ENCODE measurements around the gene PHF20. TPM values are rescaled to one million over a fixed set of nuclear protein-coding genes. Genes with fewer than 3 reads are reported as not detected.
A peak's percentile ranks its signal among the peaks of the same experiment; 100 is the strongest.
"Not testable (repeated sequence)": the region's sequence is repeated elsewhere in the genome, so short reads cannot be mapped to it uniquely, and the experiment has no call there.

PHF20 gene
- polyA plus RNA-seq, 1 donor (not counting 4 experiments of a cell fraction or from before 2014, with no cell fraction given), result 31.9 TPM

DNA sequence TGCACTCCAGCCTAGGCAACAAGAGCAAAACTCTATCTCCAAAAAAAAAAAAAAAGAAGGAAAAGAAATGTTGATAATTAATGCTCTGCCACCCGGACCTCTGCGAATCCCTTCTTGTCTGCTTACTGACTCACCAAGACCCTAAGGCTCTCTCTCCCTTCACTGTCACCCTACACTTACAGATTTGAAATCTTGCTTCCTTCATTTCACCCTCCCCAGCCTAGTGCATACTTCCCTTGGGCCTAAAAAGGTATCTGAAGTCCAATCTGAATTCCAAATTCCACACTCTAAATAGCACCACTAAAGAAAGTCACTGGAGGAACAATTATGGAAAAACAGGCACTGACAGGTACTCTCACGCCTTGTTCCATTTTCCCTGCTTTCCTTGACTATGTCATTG lies 9.4 kb upstream of the PHF20 start:
- Histone ChIP-seq H3K9me3 (ENCODE audit: control insufficient read depth, low read depth, low read length) (no peaks in the 10 kb centered on the region), H3K4me1 (ENCODE audit: control insufficient read depth, extremely low read depth, insufficient read depth, low read length) (peaks cover 8% of the 10 kb centered on the region), H3K36me3 (ENCODE audit: control insufficient read depth in 2 of 2, extremely low read depth in 1 of 2, insufficient read depth in 2 of 2, low read length in 2 of 2) (no peaks in the 10 kb centered on the region), H3K9me1 (ENCODE audit: control insufficient read depth, extremely low read depth, insufficient read depth, low read length) (no peaks in the 10 kb centered on the region), H3K9ac (ENCODE audit: control insufficient read depth, extremely low read depth, insufficient read depth, low read length) (no peak overlapping the region), H3K27me3 (ENCODE audit: control insufficient read depth, extremely low read depth, insufficient read depth, low read length) (no peaks in the 10 kb centered on the region), H3K79me2 (ENCODE audit: control insufficient read depth, insufficient read depth, low read length) (no peaks in the 10 kb centered on the region), H3K4me3 (ENCODE audit: control insufficient read depth in 2 of 3, extremely low read depth in 1 of 3, insufficient read depth in 2 of 3, low read depth in 1 of 3, low read length in 3 of 3) (no peak overlapping the region), H3K27ac (ENCODE audit: control insufficient read depth, insufficient read depth, low read length) (no peak overlapping the region), H2AFZ (ENCODE audit: control insufficient read depth, low read length) (peak overlapping the region; percentile 3), H3K4me2 (ENCODE audit: control insufficient read depth, extremely low read depth, insufficient read depth, low read depth, low read length) (no peak overlapping the region), H4K20me1 (ENCODE audit: control insufficient read depth, extremely low read depth, insufficient read depth, low read length) (no peaks in the 10 kb centered on the region)
- DNase-seq (ENCODE audit: low read depth, low spot score) (no peak), FAIRE-seq (no peak)
- dilution Hi-C loops (cut with MboI; ENCODE audit: extremely low pct_ligation_motif_present, low sequenced_read_pairs), result no loop called here
- TF ChIP-seq, protein P1, sequence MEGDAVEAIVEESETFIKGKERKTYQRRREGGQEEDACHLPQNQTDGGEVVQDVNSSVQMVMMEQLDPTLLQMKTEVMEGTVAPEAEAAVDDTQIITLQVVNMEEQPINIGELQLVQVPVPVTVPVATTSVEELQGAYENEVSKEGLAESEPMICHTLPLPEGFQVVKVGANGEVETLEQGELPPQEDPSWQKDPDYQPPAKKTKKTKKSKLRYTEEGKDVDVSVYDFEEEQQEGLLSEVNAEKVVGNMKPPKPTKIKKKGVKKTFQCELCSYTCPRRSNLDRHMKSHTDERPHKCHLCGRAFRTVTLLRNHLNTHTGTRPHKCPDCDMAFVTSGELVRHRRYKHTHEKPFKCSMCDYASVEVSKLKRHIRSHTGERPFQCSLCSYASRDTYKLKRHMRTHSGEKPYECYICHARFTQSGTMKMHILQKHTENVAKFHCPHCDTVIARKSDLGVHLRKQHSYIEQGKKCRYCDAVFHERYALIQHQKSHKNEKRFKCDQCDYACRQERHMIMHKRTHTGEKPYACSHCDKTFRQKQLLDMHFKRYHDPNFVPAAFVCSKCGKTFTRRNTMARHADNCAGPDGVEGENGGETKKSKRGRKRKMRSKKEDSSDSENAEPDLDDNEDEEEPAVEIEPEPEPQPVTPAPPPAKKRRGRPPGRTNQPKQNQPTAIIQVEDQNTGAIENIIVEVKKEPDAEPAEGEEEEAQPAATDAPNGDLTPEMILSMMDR (optimal IDR thresholded peaks at IDR 0.05 in 1 of 3, IDR thresholded peaks at IDR 0.05 in 1 of 3, conservative IDR thresholded peaks at IDR 0.05 in 1 of 3; ENCODE audit: extremely low read depth in 1 of 3, insufficient read depth in 2 of 3, low read length in 3 of 3), result no peak
- TF ChIP-seq EZH2 (IDR thresholded peaks at IDR 0.05; ENCODE audit: low read length), result no peak

- FAIRE-seq; H3K79me2 ChIP-seq (ENCODE audit: control insufficient read depth, insufficient read depth, low read length); H4K20me1 ChIP-seq (ENCODE audit: control insufficient read depth, extremely low read depth, insufficient read depth, low read length); H3K36me3 ChIP-seq (ENCODE audit: control insufficient read depth in 2 of 2, extremely low read depth in 1 of 2, insufficient read depth in 2 of 2, low read length in 2 of 2); H2AFZ ChIP-seq (ENCODE audit: control insufficient read depth, low read length); H3K4me3 ChIP-seq (ENCODE audit: control insufficient read depth in 2 of 3, extremely low read depth in 1 of 3, insufficient read depth in 2 of 3, low read depth in 1 of 3, low read length in 3 of 3); DNase-seq (ENCODE audit: low read depth, low spot score); dilution Hi-C loops (cut with MboI; ENCODE audit: extremely low pct_ligation_motif_present, low sequenced_read_pairs); H3K9me1 ChIP-seq (ENCODE audit: control insufficient read depth, extremely low read depth, insufficient read depth, low read length); H3K9me3 ChIP-seq (ENCODE audit: control insufficient read depth, low read depth, low read length); H3K9ac ChIP-seq (ENCODE audit: control insufficient read depth, extremely low read depth, insufficient read depth, low read length); H3K27ac ChIP-seq (ENCODE audit: control insufficient read depth, insufficient read depth, low read length); H3K4me2 ChIP-seq (ENCODE audit: control insufficient read depth, extremely low read depth, insufficient read depth, low read depth, low read length); H3K27me3 ChIP-seq (ENCODE audit: control insufficient read depth, extremely low read depth, insufficient read depth, low read length): not testable (repeated sequence)
- H3K4me1 ChIP-seq (ENCODE audit: control insufficient read depth, extremely low read depth, insufficient read depth, low read length), result peaks cover 24% of the 10 kb centered on the region
Measured at GRCh38 chr20:35764936-35765335, 6.9 kb upstream of the PHF20 start.

- FAIRE-seq (no peak), DNase-seq (ENCODE audit: low read depth, low spot score) (no peak)
- Histone ChIP-seq H3K36me3 (ENCODE audit: control insufficient read depth in 2 of 2, extremely low read depth in 1 of 2, insufficient read depth in 2 of 2, low read length in 2 of 2) (no peaks in the 10 kb centered on the region), H3K9me3 (ENCODE audit: control insufficient read depth, low read depth, low read length) (no peaks in the 10 kb centered on the region), H3K9ac (ENCODE audit: control insufficient read depth, extremely low read depth, insufficient read depth, low read length) (no peak overlapping the region), H3K79me2 (ENCODE audit: control insufficient read depth, insufficient read depth, low read length) (no peaks in the 10 kb centered on the region), H3K27me3 (ENCODE audit: control insufficient read depth, extremely low read depth, insufficient read depth, low read length) (no peaks in the 10 kb centered on the region), H2AFZ (ENCODE audit: control insufficient read depth, low read length) (no peak overlapping the region), H3K9me1 (ENCODE audit: control insufficient read depth, extremely low read depth, insufficient read depth, low read length) (no peaks in the 10 kb centered on the region), H3K4me2 (ENCODE audit: control insufficient read depth, extremely low read depth, insufficient read depth, low read depth, low read length) (no peak overlapping the region), H3K4me1 (ENCODE audit: control insufficient read depth, extremely low read depth, insufficient read depth, low read length) (peaks cover 27% of the 10 kb centered on the region), H3K27ac (ENCODE audit: control insufficient read depth, insufficient read depth, low read length) (no peak overlapping the region), H3K4me3 (ENCODE audit: control insufficient read depth in 2 of 3, extremely low read depth in 1 of 3, insufficient read depth in 2 of 3, low read depth in 1 of 3, low read length in 3 of 3) (no peak overlapping the region), H4K20me1 (ENCODE audit: control insufficient read depth, extremely low read depth, insufficient read depth, low read length) (no peaks in the 10 kb centered on the region)
- dilution Hi-C loops (cut with MboI; ENCODE audit: extremely low pct_ligation_motif_present, low sequenced_read_pairs), result no loop called here
- TF ChIP-seq, protein P1 (optimal IDR thresholded peaks at IDR 0.05 in 1 of 3, IDR thresholded peaks at IDR 0.05 in 1 of 3, conservative IDR thresholded peaks at IDR 0.05 in 1 of 3; ENCODE audit: extremely low read depth in 1 of 3, insufficient read depth in 2 of 3, low read length in 3 of 3), result no peak
- no peak for TF ChIP-seq EZH2 (IDR thresholded peaks at IDR 0.05; ENCODE audit: low read length)
Measured at GRCh38 chr20:35766843-35767242, 5.0 kb upstream of the PHF20 start.
